Keratinocyte (primary cell): Measurements from ENCODE around the gene C8B. TPM values are rescaled to one million over a fixed set of nuclear protein-coding genes. Genes with fewer than 3 reads are reported as not detected.

Experiments used
- DNase-seq: peaks from one replicate; pipeline ENCODE4 v3.0.0-alpha.2; 2011; ENCODE audit warnings: low read depth, missing footprints, low spot score
- FAIRE-seq: peaks from 2 replicates; lab custom pipeline; 2011; peaks lifted over from hg19 to GRCh38; lab: Jason Lieb, UNC
- H2AFZ ChIP-seq: 2 replicates; pipeline ENCODE4 v1.6.0; 2012; ENCODE audit warnings: low read length, control low read depth, inconsistent platforms; ENCODE audit not compliant: control insufficient read depth
- H3K27ac ChIP-seq: 2 replicates; pipeline ENCODE4 v1.5.1; 2011; ENCODE audit warnings: low read length; ENCODE audit not compliant: control insufficient read depth, insufficient read depth
- H3K27me3 ChIP-seq: 3 replicates; pipeline ENCODE4 v1.6.0; 2011; ENCODE audit warnings: low read length; ENCODE audit not compliant: control insufficient read depth, insufficient read depth; ENCODE audit errors: extremely low read depth
- H3K36me3 ChIP-seq, 2 experiments: 2 replicates in 1 of 2; 3 replicates in 1 of 2; pipeline ENCODE4 v1.5.1; 2011; ENCODE audit warnings: low read length in 2 of 2, mild to moderate bottlenecking in 1 of 2; ENCODE audit not compliant: control insufficient read depth in 2 of 2, insufficient read depth in 2 of 2; ENCODE audit errors: extremely low read depth in 1 of 2
- H3K4me1 ChIP-seq: 3 replicates; pipeline ENCODE4 v1.5.1; 2011; ENCODE audit warnings: low read length; ENCODE audit not compliant: control insufficient read depth, insufficient read depth; ENCODE audit errors: extremely low read depth
- H3K4me2 ChIP-seq: 3 replicates; pipeline ENCODE4 v1.6.0; 2011; ENCODE audit warnings: low read depth, low read length; ENCODE audit not compliant: control insufficient read depth, insufficient read depth; ENCODE audit errors: extremely low read depth
- H3K4me3 ChIP-seq, 3 experiments: fragments of 200-600 bp in 1 of 3; sonication (generic) in 1 of 3; 2 replicates in 2 of 3; 3 replicates in 1 of 3; pipeline ENCODE4 v1.5.1; 2011 to 2016; ENCODE audit warnings: low read length in 3 of 3, mild to moderate bottlenecking in 3 of 3, control low read depth in 2 of 3, inconsistent platforms in 1 of 3, low read depth in 1 of 3, mixed read lengths in 1 of 3, mixed run types in 1 of 3, moderate library complexity in 1 of 3; ENCODE audit not compliant: control insufficient read depth in 2 of 3, insufficient read depth in 2 of 3; ENCODE audit errors: extremely low read depth in 1 of 3
- H3K79me2 ChIP-seq: 2 replicates; pipeline ENCODE4 v1.6.0; 2012; ENCODE audit warnings: low read length; ENCODE audit not compliant: control insufficient read depth, insufficient read depth
- H3K9ac ChIP-seq: 3 replicates; pipeline ENCODE4 v1.6.0; 2011; ENCODE audit warnings: low read length; ENCODE audit not compliant: control insufficient read depth, insufficient read depth; ENCODE audit errors: extremely low read depth
- H3K9me1 ChIP-seq: 3 replicates; pipeline ENCODE4 v1.6.0; 2011; ENCODE audit warnings: low read length; ENCODE audit not compliant: control insufficient read depth, insufficient read depth; ENCODE audit errors: extremely low read depth
- H3K9me3 ChIP-seq: 2 replicates; pipeline ENCODE4 v1.5.1; 2012; ENCODE audit warnings: low read depth, low read length; ENCODE audit not compliant: control insufficient read depth
- H4K20me1 ChIP-seq: 3 replicates; pipeline ENCODE4 v1.6.0; 2011; ENCODE audit warnings: low read length; ENCODE audit not compliant: control insufficient read depth, insufficient read depth; ENCODE audit errors: extremely low read depth
- EZH2 ChIP-seq: IDR thresholded peaks from one replicate; pipeline ENCODE4 v1.6.1; 2012; ENCODE audit warnings: inconsistent platforms, mild to moderate bottlenecking, low read length, moderate library complexity
- dilution Hi-C: fragments of 300-500 bp; cut with MboI; formaldehyde crosslinking; loops from one replicate; pipeline ENCODE4 v1.7.0; 2020; ENCODE audit warnings: low sequenced_read_pairs; ENCODE audit not compliant: extremely low pct_ligation_motif_present
- polyA plus RNA-seq, 5 experiments: library from polyadenylated mRNA; depleted of rRNA in 3 of 5; stranded (reverse) in 3 of 5; stranded (forward) in 1 of 5; unstranded in 1 of 5; fragments of >200 nt; gene quantifications; 1 replicate in 1 of 5; 2 replicates in 3 of 5; 3 replicates in 1 of 5; pipeline versions ENCODE4 v1.2.1 to v1.2.3, GENCODE V29; 2011 to 2012; ENCODE audit warnings: missing spikeins in 2 of 5, low read depth in 1 of 5, low replicate concordance in 1 of 5
- TF ChIP-seq, protein P1 (sequence below), 3 experiments: IDR thresholded peaks in 1 of 3; conservative IDR thresholded peaks in 1 of 3; optimal IDR thresholded peaks in 1 of 3; 2 replicates in 2 of 3; 3 replicates in 1 of 3; pipeline versions ENCODE3 to v1.5.1; 2011; ENCODE audit warnings: low read length in 3 of 3, mild to moderate bottlenecking in 3 of 3, moderate library complexity in 2 of 3, control low read depth in 1 of 3, inconsistent platforms in 1 of 3; ENCODE audit not compliant: insufficient read depth in 2 of 3; ENCODE audit errors: extremely low read depth in 1 of 3

Gene C8B
- polyA plus RNA-seq, 1 donor (not counting 4 experiments of a cell fraction or from before 2014, with no cell fraction given): 0.04 TPM

DNA sequence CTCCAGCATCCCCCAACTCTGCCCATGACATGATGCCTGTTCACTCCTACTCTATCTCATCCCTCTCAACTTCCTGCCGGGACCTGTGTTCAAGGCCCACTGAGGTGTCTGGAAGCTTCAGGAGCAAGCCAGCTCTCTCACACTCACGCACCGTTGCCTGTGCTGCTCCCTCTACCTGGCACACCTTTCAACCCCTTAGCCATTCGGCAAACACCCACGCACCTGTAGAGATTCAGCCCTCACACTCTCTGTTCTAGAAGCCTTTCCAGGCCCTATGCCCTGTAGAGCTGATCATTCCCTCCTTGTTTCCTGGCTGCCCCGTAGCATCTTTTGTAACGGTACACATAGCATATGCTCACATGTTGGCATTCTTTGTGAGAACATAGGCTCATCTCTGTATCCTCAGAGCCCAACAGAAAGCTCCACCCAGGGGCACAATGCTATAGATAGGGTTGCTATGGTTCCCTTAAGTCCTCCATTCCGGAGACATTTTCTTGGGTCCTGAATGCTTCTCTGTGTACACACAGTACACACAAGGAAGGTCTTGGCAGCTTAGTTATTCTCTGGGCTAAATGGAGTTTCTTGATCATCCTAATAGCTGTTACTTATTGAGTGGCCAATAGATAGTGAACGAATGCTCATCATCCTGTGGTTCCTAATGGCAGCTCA, 1.3 kb downstream of the C8B start:
- no peak for FAIRE-seq
- Histone ChIP-seq H2AFZ (no peak overlapping the region), H3K9ac (no peak overlapping the region), H3K4me2 (no peak overlapping the region), H3K9me1 (no peaks in the 10 kb centered on the region), H3K79me2 (no peaks in the 10 kb centered on the region), H3K27ac (no peak overlapping the region), H3K27me3 (no peaks in the 10 kb centered on the region), H3K36me3 (no peaks in the 10 kb centered on the region), H4K20me1 (no peaks in the 10 kb centered on the region), H3K4me1 (no peaks in the 10 kb centered on the region), H3K4me3 (no peak overlapping the region), H3K9me3 (no peaks in the 10 kb centered on the region)
- no peak for TF ChIP-seq EZH2
- TF ChIP-seq, protein P1, sequence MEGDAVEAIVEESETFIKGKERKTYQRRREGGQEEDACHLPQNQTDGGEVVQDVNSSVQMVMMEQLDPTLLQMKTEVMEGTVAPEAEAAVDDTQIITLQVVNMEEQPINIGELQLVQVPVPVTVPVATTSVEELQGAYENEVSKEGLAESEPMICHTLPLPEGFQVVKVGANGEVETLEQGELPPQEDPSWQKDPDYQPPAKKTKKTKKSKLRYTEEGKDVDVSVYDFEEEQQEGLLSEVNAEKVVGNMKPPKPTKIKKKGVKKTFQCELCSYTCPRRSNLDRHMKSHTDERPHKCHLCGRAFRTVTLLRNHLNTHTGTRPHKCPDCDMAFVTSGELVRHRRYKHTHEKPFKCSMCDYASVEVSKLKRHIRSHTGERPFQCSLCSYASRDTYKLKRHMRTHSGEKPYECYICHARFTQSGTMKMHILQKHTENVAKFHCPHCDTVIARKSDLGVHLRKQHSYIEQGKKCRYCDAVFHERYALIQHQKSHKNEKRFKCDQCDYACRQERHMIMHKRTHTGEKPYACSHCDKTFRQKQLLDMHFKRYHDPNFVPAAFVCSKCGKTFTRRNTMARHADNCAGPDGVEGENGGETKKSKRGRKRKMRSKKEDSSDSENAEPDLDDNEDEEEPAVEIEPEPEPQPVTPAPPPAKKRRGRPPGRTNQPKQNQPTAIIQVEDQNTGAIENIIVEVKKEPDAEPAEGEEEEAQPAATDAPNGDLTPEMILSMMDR (optimal IDR thresholded peaks at IDR 0.05 in 1 of 3, IDR thresholded peaks at IDR 0.05 in 1 of 3, conservative IDR thresholded peaks at IDR 0.05 in 1 of 3; ENCODE audit: extremely low read depth in 1 of 3, insufficient read depth in 2 of 3, low read length in 3 of 3): no peak
- dilution Hi-C loops: no loop called here
- no peak for DNase-seq

DNA sequence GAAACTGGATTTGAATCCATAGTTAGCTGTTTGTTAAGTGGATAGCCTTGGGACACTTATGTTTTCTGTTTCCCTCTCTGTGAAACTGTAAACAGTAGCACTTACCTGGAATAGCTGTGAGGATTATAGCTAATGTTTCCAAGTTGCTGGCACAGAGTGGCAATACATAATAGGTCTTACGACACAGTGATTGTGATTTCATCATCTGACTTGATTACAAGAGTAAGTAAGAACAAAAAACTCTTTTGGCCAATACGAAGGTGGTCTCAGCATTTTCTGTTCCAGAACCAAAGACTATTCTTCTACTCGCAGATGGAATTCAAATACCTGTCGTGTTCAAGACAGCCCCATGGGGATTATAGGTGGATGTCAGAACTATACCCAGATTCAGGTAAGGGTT, 2.1 kb downstream of the C8B start:
- no peak for TF ChIP-seq EZH2
- TF ChIP-seq, protein P1 (optimal IDR thresholded peaks at IDR 0.05 in 1 of 3, IDR thresholded peaks at IDR 0.05 in 1 of 3, conservative IDR thresholded peaks at IDR 0.05 in 1 of 3; ENCODE audit: extremely low read depth in 1 of 3, insufficient read depth in 2 of 3, low read length in 3 of 3): no peak
- Histone ChIP-seq H3K27ac (no peak overlapping the region), H3K36me3 (no peaks in the 10 kb centered on the region), H3K27me3 (no peaks in the 10 kb centered on the region), H3K9me3 (no peaks in the 10 kb centered on the region), H4K20me1 (no peaks in the 10 kb centered on the region), H3K9ac (no peak overlapping the region), H3K4me2 (no peak overlapping the region), H2AFZ (no peak overlapping the region), H3K9me1 (no peaks in the 10 kb centered on the region), H3K4me1 (no peaks in the 10 kb centered on the region), H3K4me3 (no peak overlapping the region), H3K79me2 (no peaks in the 10 kb centered on the region)
- no peak for DNase-seq
- no peak for FAIRE-seq
- dilution Hi-C loops: no loop called here
